Measurements from ENCODE around the gene TRPM1.
"Not testable (repeated sequence)": the region's sequence is repeated elsewhere in the genome, so short reads cannot be mapped to it uniquely, and the experiment has no call there.

Gene TRPM1

GRCh38 chr15:31125061-31125460, 23.5 kb upstream of the TRPM1 start:
- DNase-seq (ENCODE audit: low spot score) = no peak

DNA sequence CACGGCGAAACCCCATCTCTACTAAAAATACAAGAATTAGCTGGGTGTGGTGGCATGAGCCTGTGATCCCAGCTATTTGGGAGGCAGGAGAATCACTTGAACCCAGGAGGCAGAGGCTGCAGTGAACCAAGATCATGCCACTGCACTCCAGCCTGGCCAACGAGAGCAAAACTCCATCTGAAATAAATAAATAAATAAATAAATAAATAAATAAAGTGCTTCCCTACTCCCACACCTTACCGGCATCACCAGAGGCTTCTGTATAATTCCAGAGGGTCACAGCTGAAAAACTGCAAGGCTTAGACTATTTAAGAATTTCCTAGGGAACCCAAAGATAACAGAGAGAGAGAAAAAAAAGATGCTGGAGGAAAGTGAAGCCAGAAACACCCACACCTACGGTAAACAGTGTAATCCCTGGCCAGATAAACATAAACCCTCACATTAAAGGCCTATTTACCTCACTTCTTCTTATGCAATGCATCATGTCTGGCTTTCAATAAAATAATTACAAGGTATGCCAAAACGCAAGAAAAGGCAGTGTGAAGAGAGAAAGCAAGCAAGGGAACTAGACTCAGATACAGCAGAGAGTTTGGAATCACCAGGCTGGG, 15.0 kb upstream of the TRPM1 start:
- DNase-seq (ENCODE audit: low spot score) = no peak

DNA sequence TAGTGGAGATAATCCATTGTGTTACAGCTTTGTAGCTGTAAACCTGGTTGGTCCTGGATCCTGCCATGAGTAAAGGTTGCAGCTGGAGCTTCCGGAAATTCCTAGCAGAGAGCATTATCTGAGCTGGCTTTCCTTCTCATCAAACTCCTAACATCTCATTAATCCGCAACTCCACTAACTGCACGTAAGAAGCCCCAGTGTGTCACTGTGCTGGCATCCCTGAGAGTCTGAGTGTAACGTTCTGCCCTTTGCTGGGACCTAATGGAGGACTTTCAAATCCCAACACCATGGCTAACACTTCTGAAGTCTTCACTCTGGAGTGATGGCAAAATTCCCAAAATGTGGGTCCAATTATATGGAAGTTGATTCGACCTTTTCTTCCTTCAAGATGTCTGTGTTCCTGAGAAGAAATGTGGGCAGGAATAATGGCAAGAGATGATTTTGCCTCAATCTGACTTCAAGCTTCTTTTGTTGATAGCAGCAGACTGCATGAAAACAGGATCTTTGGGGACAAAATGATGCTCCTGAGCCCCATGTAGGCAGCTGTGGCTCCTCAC, 9.6 kb upstream of the TRPM1 start:
- DNase-seq (ENCODE audit: low spot score) = no peak

DNA sequence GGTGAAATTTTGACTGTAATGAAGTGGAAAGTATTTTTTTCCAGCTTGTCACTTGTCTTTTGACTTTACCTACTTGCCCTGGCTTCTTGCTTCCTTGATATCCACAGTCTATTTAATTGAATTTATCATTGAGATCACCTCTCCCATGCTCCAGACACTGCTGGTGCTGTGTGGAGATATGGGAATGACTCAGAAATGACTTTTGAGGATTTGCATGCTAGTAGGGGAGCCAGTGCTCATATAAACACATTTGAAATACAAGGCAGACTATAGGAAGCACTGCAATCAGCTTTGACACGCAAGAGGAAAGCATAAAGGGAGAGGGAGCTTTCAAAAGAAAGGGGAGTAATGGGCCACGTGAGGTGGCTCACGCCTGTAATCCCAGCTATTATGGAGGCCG, 7.3 kb upstream of the TRPM1 start:
- DNase-seq (ENCODE audit: low spot score) = no peak

GRCh38 chr15:31106495-31107300, 5.2 kb upstream of the TRPM1 start:
- DNase-seq (ENCODE audit: low spot score) = no peak

GRCh38 chr15:31104003-31104402, 2.5 kb upstream of the TRPM1 start:
- DNase-seq (ENCODE audit: low spot score) = no peak

DNA sequence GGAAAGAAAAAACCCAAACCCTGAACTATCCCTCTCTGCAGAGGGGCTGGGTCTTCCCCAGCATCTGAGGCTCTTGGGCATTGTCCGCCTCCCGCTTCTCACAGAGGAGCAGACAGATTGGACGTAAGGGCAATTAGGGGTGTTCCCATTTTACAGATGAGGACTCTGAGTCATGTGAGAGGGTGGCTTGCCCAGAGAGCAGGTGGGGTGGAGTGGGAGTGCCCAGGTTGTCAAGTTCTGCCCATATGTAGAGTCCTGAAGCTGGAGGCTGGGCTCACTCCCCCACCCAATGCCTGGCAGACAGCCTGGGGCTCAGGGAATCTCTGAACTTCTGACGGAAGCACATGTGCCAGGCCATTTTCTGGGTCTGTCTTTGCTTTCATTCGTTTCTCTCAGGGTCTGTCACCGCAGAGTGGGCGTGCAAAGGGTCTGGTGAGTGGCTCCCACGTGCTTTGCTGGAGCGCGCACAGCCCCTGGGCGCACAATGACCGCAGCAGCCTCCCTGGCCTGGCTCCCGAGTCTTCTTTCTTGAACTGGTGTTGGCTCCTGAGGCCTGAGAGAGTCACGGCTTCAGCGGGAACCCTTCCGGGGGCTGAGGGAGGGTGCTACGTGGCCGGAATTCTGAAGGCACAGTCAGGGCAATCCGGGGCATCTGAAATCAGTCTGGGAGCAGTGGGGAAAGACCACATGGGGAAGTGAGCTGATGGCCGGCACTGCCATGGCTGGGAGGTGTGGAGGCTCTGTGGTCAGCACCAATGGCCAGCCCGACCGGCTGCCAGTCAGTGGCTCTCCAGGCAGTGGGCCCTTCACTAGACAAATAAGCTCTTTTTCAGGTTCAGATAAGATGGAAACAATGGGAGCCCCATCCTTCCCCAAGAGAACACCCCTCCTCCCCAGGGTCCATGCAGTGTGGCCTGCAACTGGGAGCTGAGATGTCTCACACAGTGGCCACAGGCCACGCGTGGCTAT, 1.1 kb upstream of the TRPM1 start:
- no peak for DNase-seq (ENCODE audit: low spot score)

- no peak for DNase-seq (ENCODE audit: low spot score)
Observed at GRCh38 chr15:31102039-31102321, 455 bp upstream of the TRPM1 start.

DNA sequence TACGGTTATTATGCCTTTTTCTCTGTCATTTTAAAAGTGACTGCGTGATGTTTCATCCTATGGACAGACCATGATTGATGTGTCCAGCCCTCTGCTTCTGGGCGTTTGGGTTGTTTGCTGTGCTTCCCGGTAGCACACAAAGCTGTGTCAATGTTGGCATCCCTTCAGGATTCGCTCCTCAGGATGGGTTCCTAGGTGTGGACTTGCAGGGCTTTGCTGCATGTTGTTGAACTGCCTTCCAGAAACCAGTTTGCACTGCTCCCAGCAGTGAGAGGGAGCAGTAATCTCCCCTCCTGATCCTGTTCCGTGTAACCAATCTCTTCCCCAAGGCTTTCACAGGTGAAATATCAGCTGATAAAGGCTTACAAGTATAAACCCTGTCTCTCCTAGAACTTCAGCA, 787 bp downstream of the TRPM1 start:
- DNase-seq (ENCODE audit: low spot score) = no peak

DNA sequence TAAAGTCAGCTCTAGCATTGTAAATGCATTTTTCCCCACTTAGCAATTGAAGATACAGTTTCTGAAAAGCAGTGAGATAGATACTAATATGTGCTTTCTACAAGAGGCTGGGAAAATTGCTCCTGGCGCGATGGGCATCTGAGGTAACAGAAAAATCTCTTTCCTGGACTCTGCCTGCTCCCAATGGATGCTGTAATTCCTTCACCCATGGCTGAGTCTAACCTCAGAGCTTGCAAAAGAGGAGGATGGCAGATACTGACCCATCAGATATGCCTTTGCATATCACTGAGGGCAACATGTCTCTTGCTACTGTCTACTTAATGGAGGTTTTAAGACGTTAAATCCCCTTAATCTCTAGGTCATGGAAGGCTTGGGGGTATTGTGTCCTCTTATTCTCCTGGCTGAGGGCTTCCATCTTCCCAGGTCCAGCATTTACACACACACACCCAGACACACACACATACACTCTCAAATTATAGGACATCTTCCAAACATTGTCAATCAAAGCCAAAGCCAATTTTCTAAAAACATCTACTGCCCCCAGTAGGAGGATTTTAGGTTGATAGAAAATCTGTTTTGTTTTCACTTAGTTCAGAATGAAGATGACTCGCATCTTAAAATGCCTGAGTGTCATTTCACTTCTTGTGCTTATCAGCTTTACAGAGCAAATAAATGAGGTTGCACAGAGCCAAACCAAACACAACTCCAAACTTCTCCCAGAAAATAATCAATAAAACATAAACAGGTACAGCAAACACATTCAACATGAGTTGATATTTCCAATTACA, 2.4 kb downstream of the TRPM1 start:
- DNase-seq (ENCODE audit: low spot score) = no peak

- no peak for DNase-seq (ENCODE audit: low spot score)
Observed at GRCh38 chr15:31098491-31098917, 3.0 kb downstream of the TRPM1 start.

GRCh38 chr15:31096563-31096962, 5.0 kb downstream of the TRPM1 start:
- DNase-seq (ENCODE audit: low spot score) = no peak

GRCh38 chr15:31091481-31091880, 10.0 kb downstream of the TRPM1 start:
- no peak for DNase-seq (ENCODE audit: low spot score)

- DNase-seq (ENCODE audit: low spot score) = no peak
Observed at GRCh38 chr15:31090766-31091165, 10.8 kb downstream of the TRPM1 start.

DNA sequence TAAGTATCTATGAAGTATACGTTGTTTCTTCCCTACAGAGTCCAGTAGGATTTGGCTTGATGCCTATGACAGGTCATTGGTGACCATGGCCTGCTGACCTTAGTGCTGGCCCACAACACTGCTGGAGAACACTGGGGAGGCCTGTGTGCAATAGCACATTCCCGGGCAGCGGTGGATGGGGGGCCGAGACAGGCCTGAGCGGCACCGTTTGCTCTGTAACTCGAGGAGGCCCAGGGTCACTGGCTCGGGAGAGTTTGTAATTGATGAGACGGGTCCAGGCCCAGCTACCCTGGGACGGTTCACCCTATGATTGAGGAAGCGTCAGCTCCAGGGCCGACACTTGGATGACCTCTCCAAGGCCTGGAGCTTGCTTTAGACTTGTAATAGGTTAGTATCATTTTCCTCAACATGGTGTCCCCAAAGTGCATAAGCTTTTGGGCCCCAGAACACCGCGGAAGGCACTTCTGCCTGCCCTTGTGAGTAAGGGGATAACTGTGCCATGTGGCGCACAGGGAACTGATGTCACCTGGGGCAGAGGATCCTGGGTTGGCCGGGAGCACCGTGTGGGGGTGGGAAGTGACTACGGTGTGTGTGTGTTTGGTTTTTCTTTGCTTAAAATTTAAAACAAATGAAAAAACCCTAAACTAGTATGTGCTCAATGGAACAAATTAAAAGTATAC, 12.0 kb downstream of the TRPM1 start:
- DNase-seq (ENCODE audit: low spot score) = no peak

- DNase-seq (ENCODE audit: low spot score) = no peak
Observed at GRCh38 chr15:31088672-31089367, 12.7 kb downstream of the TRPM1 start.

GRCh38 chr15:31088041-31088440, 13.5 kb downstream of the TRPM1 start:
- DNase-seq (ENCODE audit: low spot score) = not testable (repeated sequence)

DNA sequence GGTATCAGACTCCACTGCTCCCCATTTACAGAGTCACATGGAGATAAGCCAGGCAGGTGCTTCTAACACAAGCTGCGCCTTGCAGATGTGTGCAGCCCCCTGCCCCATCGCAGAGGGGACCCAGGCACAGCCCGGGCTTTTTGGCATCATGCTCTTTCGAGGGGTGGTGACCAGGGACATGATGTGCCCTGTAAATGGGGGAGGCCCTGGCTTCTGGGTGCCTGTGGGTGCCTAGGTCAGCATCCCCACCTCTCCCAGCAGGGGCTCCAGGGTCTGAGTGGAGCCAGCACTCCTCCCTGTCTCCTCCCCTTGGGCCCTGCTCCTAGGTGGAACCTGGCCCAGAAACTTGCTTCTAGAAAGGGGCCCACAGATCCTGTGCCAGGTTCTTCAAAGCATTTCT, 15.2 kb downstream of the TRPM1 start:
- DNase-seq (ENCODE audit: low spot score) = no peak

- no peak for DNase-seq (ENCODE audit: low spot score)
Observed at GRCh38 chr15:31085359-31085758, 16.2 kb downstream of the TRPM1 start.

DNA sequence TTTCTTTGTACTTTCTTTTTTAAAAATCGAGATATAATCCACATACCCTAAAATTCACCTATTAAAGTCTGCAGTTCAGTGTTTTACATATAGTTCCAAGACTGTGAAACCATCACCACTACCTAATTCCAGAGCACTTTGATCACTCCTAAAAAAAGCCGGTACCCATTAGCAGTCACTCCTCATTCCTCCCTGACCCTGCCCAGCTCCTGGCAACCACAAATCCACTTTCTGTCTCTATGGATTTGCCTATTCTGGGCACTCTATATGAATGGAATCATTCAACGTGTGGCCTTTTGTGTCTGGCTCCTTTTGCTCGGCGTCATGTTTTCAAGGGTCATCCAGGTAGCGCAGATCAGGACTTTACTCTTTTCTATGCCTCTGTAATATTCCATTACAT, 17.3 kb downstream of the TRPM1 start:
- no peak for DNase-seq (ENCODE audit: low spot score)

DNA sequence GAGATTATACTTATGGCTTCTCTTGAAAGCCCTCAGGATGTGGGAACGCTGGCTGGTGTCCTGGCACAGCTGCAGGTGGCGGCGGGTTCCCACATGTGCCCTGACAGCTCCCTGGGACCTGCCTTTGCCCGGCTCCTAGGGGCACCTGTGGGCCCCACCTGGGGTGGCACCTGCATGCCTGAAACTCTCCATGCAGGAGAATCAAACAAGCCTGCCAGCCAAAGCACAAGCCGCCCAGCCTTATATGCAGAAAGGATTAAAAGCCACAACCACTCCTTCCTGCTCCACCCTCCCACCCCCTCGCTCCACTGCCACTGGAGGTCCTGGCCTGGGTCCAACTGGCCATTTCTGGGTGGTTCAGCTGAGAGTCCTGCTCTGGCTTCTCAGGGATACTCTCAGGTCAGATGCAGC, 18.1 kb downstream of the TRPM1 start:
- DNase-seq (ENCODE audit: low spot score) = no peak
